ENCODE measurements around the gene PARD3. TPM values are rescaled to one million over a fixed set of nuclear protein-coding genes. Genes with fewer than 3 reads are reported as not detected.
A peak's percentile ranks its signal among the peaks of the same experiment; 100 is the strongest.

The PARD3 gene
- total RNA-seq, 1 experiment from 2014 or later: 154 TPM

- Histone ChIP-seq H3K9me2 (replicated peaks; ENCODE audit: low read length) (no peaks in the 10 kb centered on the region), H3K27me3 (ENCODE audit: low read length) (no peaks in the 10 kb centered on the region), H3K4me3 (ENCODE audit: low read length) (no peak overlapping the region), H3K9ac (ENCODE audit: low read length) (no peak overlapping the region), H3K27ac (ENCODE audit: low read length) (no peak overlapping the region), H3K9me3 (ENCODE audit: low read length) (no peaks in the 10 kb centered on the region), H4K20me1 (ENCODE audit: low read length) (no peaks in the 10 kb centered on the region), H3K36me3 (ENCODE audit: low read depth, low read length) (no peaks in the 10 kb centered on the region), H3K79me2 (ENCODE audit: low read length) (no peaks in the 10 kb centered on the region), H3K4me1 (ENCODE audit: insufficient read depth, low read length) (no peaks in the 10 kb centered on the region), H2AFZ (ENCODE audit: low read length) (no peak overlapping the region), H3K4me2 (ENCODE audit: low read length) (no peak overlapping the region), H3F3A (ENCODE audit: low read length, unreplicated experiment) (no peaks in the 10 kb centered on the region)
- intact Hi-C loops (cut with micrococcal nuclease): no loop called here
- BruUV-seq (replicated peaks): no TSS peak
- CTCF ChIA-PET: no interaction called here
- ATAC-seq: no peak
- POLR2A ChIA-PET (ENCODE audit: unreplicated experiment): no interaction called here
- no peak for DNase-seq
- TF ChIP-seq EZH2 (IDR thresholded peaks at IDR 0.05; ENCODE audit: low read length, unreplicated experiment) (no peak), EZH2phosphoT487 (IDR thresholded peaks at IDR 0.05; ENCODE audit: borderline replicate concordance, low read length) (no peak), CTCF (conservative IDR thresholded peaks at IDR 0.05; ENCODE audit: low read depth, low read length) (no peak)
Measured at GRCh38 chr10:34203966-34204630, 611.0 kb downstream of the PARD3 start.

GRCh38 chr10:34200355-34200901 lies 614.7 kb downstream of the PARD3 start:
- BruUV-seq (replicated peaks): no TSS peak
- ATAC-seq (no peak), DNase-seq (no peak)
- intact Hi-C loops (cut with micrococcal nuclease): no loop called here
- Histone ChIP-seq H2AFZ (ENCODE audit: low read length) (no peak overlapping the region), H3K4me2 (ENCODE audit: low read length) (no peak overlapping the region), H3K4me1 (ENCODE audit: insufficient read depth, low read length) (peaks cover 6% of the 10 kb centered on the region), H3K9me3 (ENCODE audit: low read length) (no peaks in the 10 kb centered on the region), H3K79me2 (ENCODE audit: low read length) (no peaks in the 10 kb centered on the region), H3K27ac (ENCODE audit: low read length) (no peak overlapping the region), H3K36me3 (ENCODE audit: low read depth, low read length) (no peaks in the 10 kb centered on the region), H3K27me3 (ENCODE audit: low read length) (no peaks in the 10 kb centered on the region), H3K4me3 (ENCODE audit: low read length) (no peak overlapping the region), H3F3A (ENCODE audit: low read length, unreplicated experiment) (no peaks in the 10 kb centered on the region), H3K9ac (ENCODE audit: low read length) (no peak overlapping the region), H3K9me2 (replicated peaks; ENCODE audit: low read length) (no peaks in the 10 kb centered on the region), H4K20me1 (ENCODE audit: low read length) (no peaks in the 10 kb centered on the region)
- ChIA-PET POLR2A (ENCODE audit: unreplicated experiment) (no interaction called here), CTCF (interaction anchor here (0.6 kb wide), 1 partner anchor 55 kb away, joined by 3 read pairs; no protein-coding TSS in a partner anchor)
- TF ChIP-seq EZH2 (IDR thresholded peaks at IDR 0.05; ENCODE audit: low read length, unreplicated experiment): no peak
- TF ChIP-seq EZH2phosphoT487 (IDR thresholded peaks at IDR 0.05; ENCODE audit: borderline replicate concordance, low read length): no peak
- no peak for TF ChIP-seq CTCF (conservative IDR thresholded peaks at IDR 0.05; ENCODE audit: low read depth, low read length)

- ATAC-seq (no peak; the same call in 1 of the 2 replicates), DNase-seq (peak; percentile 34)
- H4K20me1 ChIP-seq (ENCODE audit: low read length): no peaks in the 10 kb centered on the region
- no peak overlapping the region for H3K4me3 ChIP-seq (ENCODE audit: low read length)
- no peaks in the 10 kb centered on the region for H3K79me2 ChIP-seq (ENCODE audit: low read length)
- H3K4me1 ChIP-seq (ENCODE audit: insufficient read depth, low read length): peaks cover 6% of the 10 kb centered on the region
- no peaks in the 10 kb centered on the region for H3K9me3 ChIP-seq (ENCODE audit: low read length)
- H3K27me3 ChIP-seq (ENCODE audit: low read length): no peaks in the 10 kb centered on the region
- H3K9me2 ChIP-seq (replicated peaks; ENCODE audit: low read length): no peaks in the 10 kb centered on the region
- H3F3A ChIP-seq (ENCODE audit: low read length, unreplicated experiment): no peaks in the 10 kb centered on the region
- no peak overlapping the region for H3K9ac ChIP-seq (ENCODE audit: low read length)
- H3K36me3 ChIP-seq (ENCODE audit: low read depth, low read length): no peaks in the 10 kb centered on the region
- POLR2A ChIA-PET (ENCODE audit: unreplicated experiment): no interaction called here
- H3K4me2 ChIP-seq (ENCODE audit: low read length): no peak overlapping the region
- intact Hi-C loops (cut with micrococcal nuclease): loop anchor here (1.0 kb wide), 1 partner anchor 864 kb away; no protein-coding TSS in a partner anchor
- TF ChIP-seq EZH2 (IDR thresholded peaks at IDR 0.05; ENCODE audit: low read length, unreplicated experiment): no peak
- TF ChIP-seq CTCF (conservative IDR thresholded peaks at IDR 0.05; ENCODE audit: low read depth, low read length): no peak
- TF ChIP-seq EZH2phosphoT487 (IDR thresholded peaks at IDR 0.05; ENCODE audit: borderline replicate concordance, low read length): no peak
- BruUV-seq (replicated peaks): no TSS peak
- no peak overlapping the region for H3K27ac ChIP-seq (ENCODE audit: low read length)
- CTCF ChIA-PET: no interaction called here
- H2AFZ ChIP-seq (ENCODE audit: low read length): no peak overlapping the region
Measured at GRCh38 chr10:34198953-34199352, 616.1 kb downstream of the PARD3 start.
